ENCODE measurements around the gene RNF7.

GRCh38 chr3:141722648-141723047 is 15.4 kb upstream of the RNF7 start:
- TF ChIP-seq CTCF (IDR thresholded peaks at IDR 0.05; ENCODE audit: low read length) (no peak), EZH2 (optimal IDR thresholded peaks at IDR 0.05; ENCODE audit: low read depth, low read length) (no peak)
